Hippocampal formation (tissue), 2 donors: ENCODE results near the gene PFN3.
"Not testable (repeated sequence)": the region's sequence is repeated elsewhere in the genome, so short reads cannot be mapped to it uniquely, and the experiment has no call there.

Source experiments
- DNase-seq, 2 donors: peaks; one replicate each; lab custom pipeline; 2025; lab: John Stamatoyannopoulos, UW

Gene PFN3

GRCh38 chr5:177396078-177396477, 4.4 kb downstream of the PFN3 start:
- no peak for DNase-seq

- no peak for DNase-seq
These were observed 6.5 kb downstream of the PFN3 start for GRCh38 chr5:177393990-177394389.

GRCh38 chr5:177393206-177393765, 7.2 kb downstream of the PFN3 start:
- no peak for DNase-seq

GRCh38 chr5:177392765-177393164, 7.7 kb downstream of the PFN3 start:
- no peak for DNase-seq

GRCh38 chr5:177390363-177391300, 9.8 kb downstream of the PFN3 start:
- peak; percentile 54 to 71 for DNase-seq

GRCh38 chr5:177389241-177390169, 11.0 kb downstream of the PFN3 start:
- DNase-seq, result no peak

GRCh38 chr5:177388521-177389052, 11.9 kb downstream of the PFN3 start:
- no peak for DNase-seq

- DNase-seq, result no peak
These were observed 13.1 kb downstream of the PFN3 start for GRCh38 chr5:177387405-177387804.

- DNase-seq, result no peak
These were observed 13.9 kb downstream of the PFN3 start for GRCh38 chr5:177386542-177386941.

- no peak for DNase-seq
These were observed 14.7 kb downstream of the PFN3 start for GRCh38 chr5:177385720-177386119.

- DNase-seq, result no peak
These were observed 16.3 kb downstream of the PFN3 start, which contains the start of gene SLC34A1 for GRCh38 chr5:177384134-177384533. SLC34A1 (plus strand) TSS chr5:177384434; CDS start chr5:177385742, 1,308 bp downstream.

- DNase-seq, result no peak
These were observed 17.3 kb downstream of the PFN3 start for GRCh38 chr5:177383181-177383580.

- peak in 1 of 2 donors; percentile 39 for DNase-seq
These were observed 17.9 kb downstream of the PFN3 start for GRCh38 chr5:177382423-177383029.

GRCh38 chr5:177380805-177381126, 19.7 kb downstream of the PFN3 start:
- no peak for DNase-seq

- no peak for DNase-seq
These were observed 21.3 kb downstream of the PFN3 start for GRCh38 chr5:177378884-177379883.

- no peak for DNase-seq
These were observed 22.3 kb downstream of the PFN3 start for GRCh38 chr5:177377851-177378776.

- no peak for DNase-seq
These were observed 24.4 kb downstream of the PFN3 start for GRCh38 chr5:177376107-177376506.

- not testable (repeated sequence) for DNase-seq
These were observed 24.9 kb downstream of the PFN3 start for GRCh38 chr5:177375516-177375915.

GRCh38 chr5:177374211-177374610, 26.2 kb downstream of the PFN3 start:
- DNase-seq, result no peak
